Upper lobe of left lung (tissue), 4 donors: ENCODE data around the gene IZUMO1.

ENCODE experiments used
- EP300 ChIP-seq, 4 donors: sonication (generic); formaldehyde crosslinking; IDR thresholded peaks; one replicate each; pipeline ENCODE4 v1.5.1; 2017; ENCODE audit warnings: antibody characterized with exemption in 4 of 4, control low read depth in 2 of 4
- POLR2A ChIP-seq, 4 donors: fragments of 450-650 bp; IDR thresholded peaks; one replicate each; pipeline ENCODE4 v1.5.1; 2016 to 2017; ENCODE audit warnings: antibody characterized with exemption in 4 of 4, mild to moderate bottlenecking in 2 of 4
- TF ChIP-seq, protein P1 (sequence below), 6 experiments: fragments of 450-650 bp in 4 of 6; fragments of 200-600 bp in 2 of 6; sonication (generic) in 2 of 6; IDR thresholded peaks; one replicate each; pipeline ENCODE4 v1.5.1; 2016 to 2019; ENCODE audit warnings: antibody characterized with exemption in 6 of 6

DNA sequence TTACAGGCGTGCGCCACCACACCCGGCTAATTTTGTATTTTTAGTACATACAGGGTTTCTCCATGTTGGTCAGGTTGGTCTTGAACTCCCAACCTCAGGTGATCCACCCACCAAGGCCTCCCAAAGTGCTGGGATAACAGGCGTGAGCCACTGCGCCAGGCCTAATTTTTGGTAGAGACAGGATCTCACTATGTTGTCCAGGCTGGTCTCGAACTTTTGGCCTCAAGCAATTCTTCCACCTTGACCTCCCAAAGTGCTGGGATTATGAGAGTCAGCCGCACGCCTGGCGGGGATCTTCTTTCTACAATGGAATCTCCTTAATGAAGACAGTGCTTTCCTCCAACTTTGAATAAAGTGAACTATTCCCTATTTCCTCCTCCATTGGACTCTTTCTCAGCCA lies 12.1 kb downstream of the IZUMO1 start:
- TF ChIP-seq EP300 (IDR thresholded peaks at IDR 0.05) (no peak), POLR2A (IDR thresholded peaks at IDR 0.05) (no peak)
- TF ChIP-seq, protein P1, sequence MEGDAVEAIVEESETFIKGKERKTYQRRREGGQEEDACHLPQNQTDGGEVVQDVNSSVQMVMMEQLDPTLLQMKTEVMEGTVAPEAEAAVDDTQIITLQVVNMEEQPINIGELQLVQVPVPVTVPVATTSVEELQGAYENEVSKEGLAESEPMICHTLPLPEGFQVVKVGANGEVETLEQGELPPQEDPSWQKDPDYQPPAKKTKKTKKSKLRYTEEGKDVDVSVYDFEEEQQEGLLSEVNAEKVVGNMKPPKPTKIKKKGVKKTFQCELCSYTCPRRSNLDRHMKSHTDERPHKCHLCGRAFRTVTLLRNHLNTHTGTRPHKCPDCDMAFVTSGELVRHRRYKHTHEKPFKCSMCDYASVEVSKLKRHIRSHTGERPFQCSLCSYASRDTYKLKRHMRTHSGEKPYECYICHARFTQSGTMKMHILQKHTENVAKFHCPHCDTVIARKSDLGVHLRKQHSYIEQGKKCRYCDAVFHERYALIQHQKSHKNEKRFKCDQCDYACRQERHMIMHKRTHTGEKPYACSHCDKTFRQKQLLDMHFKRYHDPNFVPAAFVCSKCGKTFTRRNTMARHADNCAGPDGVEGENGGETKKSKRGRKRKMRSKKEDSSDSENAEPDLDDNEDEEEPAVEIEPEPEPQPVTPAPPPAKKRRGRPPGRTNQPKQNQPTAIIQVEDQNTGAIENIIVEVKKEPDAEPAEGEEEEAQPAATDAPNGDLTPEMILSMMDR (IDR thresholded peaks at IDR 0.05): no peak
